Ishikawa (cell line): ENCODE data around the gene LRRC47.
A peak's percentile ranks its signal among the peaks of the same experiment; 100 is the strongest.

Experiments
- CEBPB ChIP-seq: IDR thresholded peaks from 2 replicates; pipeline ENCODE4 v1.6.1; 2012
- CREB1 ChIP-seq: IDR thresholded peaks from 2 replicates; pipeline ENCODE4 v1.6.1; 2012; ENCODE audit warnings: low read depth
- EGR1 ChIP-seq: IDR thresholded peaks from 2 replicates; pipeline ENCODE4 v1.6.1; 2012
- EP300 ChIP-seq: IDR thresholded peaks from 2 replicates; pipeline ENCODE4 v1.6.1; 2012; ENCODE audit warnings: borderline replicate concordance
- FOXM1 ChIP-seq: IDR thresholded peaks from 2 replicates; pipeline ENCODE4 v1.6.1; 2012; ENCODE audit warnings: low read depth, borderline replicate concordance
- MAX ChIP-seq: IDR thresholded peaks from 2 replicates; pipeline ENCODE4 v1.6.1; 2012
- NFIC ChIP-seq: IDR thresholded peaks from 2 replicates; pipeline ENCODE4 v1.6.1; 2012
- RAD21 ChIP-seq: IDR thresholded peaks from 2 replicates; pipeline ENCODE4 v1.6.1; 2012; ENCODE audit warnings: low read depth
- TAF1 ChIP-seq: IDR thresholded peaks from 2 replicates; pipeline ENCODE4 v1.6.1; 2012; ENCODE audit warnings: low read depth, mild to moderate bottlenecking
- TCF12 ChIP-seq: IDR thresholded peaks from 2 replicates; pipeline ENCODE4 v1.6.1; 2012; ENCODE audit warnings: low read depth
- TEAD4 ChIP-seq: IDR thresholded peaks from 2 replicates; pipeline ENCODE4 v1.6.1; 2012
- YY1 ChIP-seq: IDR thresholded peaks from 2 replicates; pipeline ENCODE4 v1.6.1; 2012; ENCODE audit warnings: low read depth
- ZBTB7A ChIP-seq: IDR thresholded peaks from 2 replicates; pipeline ENCODE4 v1.6.1; 2012; ENCODE audit warnings: low read depth
- TF ChIP-seq, protein P1 (sequence below): IDR thresholded peaks from 2 replicates; pipeline ENCODE4 v1.6.1; 2012; ENCODE audit warnings: low read depth, mild to moderate bottlenecking
- TF ChIP-seq, protein P2 (sequence below): IDR thresholded peaks from 2 replicates; pipeline ENCODE4 v1.6.1; 2012

Gene LRRC47

GRCh38 chr1:3803905-3804626, 7.8 kb upstream of the LRRC47 start:
- no peak for TF ChIP-seq CREB1
- no peak for TF ChIP-seq EP300
- TF ChIP-seq EGR1, result no peak
- TF ChIP-seq ZBTB7A, result no peak
- TF ChIP-seq CEBPB, result no peak
- TF ChIP-seq TEAD4, result no peak
- TF ChIP-seq NFIC, result no peak
- no peak for TF ChIP-seq FOXM1
- no peak for TF ChIP-seq RAD21
- no peak for TF ChIP-seq TCF12
- TF ChIP-seq YY1, result no peak
- TF ChIP-seq MAX, result no peak
- TF ChIP-seq, protein P1, sequence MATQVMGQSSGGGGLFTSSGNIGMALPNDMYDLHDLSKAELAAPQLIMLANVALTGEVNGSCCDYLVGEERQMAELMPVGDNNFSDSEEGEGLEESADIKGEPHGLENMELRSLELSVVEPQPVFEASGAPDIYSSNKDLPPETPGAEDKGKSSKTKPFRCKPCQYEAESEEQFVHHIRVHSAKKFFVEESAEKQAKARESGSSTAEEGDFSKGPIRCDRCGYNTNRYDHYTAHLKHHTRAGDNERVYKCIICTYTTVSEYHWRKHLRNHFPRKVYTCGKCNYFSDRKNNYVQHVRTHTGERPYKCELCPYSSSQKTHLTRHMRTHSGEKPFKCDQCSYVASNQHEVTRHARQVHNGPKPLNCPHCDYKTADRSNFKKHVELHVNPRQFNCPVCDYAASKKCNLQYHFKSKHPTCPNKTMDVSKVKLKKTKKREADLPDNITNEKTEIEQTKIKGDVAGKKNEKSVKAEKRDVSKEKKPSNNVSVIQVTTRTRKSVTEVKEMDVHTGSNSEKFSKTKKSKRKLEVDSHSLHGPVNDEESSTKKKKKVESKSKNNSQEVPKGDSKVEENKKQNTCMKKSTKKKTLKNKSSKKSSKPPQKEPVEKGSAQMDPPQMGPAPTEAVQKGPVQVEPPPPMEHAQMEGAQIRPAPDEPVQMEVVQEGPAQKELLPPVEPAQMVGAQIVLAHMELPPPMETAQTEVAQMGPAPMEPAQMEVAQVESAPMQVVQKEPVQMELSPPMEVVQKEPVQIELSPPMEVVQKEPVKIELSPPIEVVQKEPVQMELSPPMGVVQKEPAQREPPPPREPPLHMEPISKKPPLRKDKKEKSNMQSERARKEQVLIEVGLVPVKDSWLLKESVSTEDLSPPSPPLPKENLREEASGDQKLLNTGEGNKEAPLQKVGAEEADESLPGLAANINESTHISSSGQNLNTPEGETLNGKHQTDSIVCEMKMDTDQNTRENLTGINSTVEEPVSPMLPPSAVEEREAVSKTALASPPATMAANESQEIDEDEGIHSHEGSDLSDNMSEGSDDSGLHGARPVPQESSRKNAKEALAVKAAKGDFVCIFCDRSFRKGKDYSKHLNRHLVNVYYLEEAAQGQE, result no peak
- TF ChIP-seq, protein P2, sequence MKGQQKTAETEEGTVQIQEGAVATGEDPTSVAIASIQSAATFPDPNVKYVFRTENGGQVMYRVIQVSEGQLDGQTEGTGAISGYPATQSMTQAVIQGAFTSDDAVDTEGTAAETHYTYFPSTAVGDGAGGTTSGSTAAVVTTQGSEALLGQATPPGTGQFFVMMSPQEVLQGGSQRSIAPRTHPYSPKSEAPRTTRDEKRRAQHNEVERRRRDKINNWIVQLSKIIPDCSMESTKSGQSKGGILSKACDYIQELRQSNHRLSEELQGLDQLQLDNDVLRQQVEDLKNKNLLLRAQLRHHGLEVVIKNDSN, result no peak
- TF ChIP-seq TAF1, result no peak

- no peak for TF ChIP-seq YY1
- TF ChIP-seq MAX, result no peak
- TF ChIP-seq, protein P1, result no peak
- no peak for TF ChIP-seq TEAD4
- TF ChIP-seq CEBPB, result no peak
- no peak for TF ChIP-seq CREB1
- no peak for TF ChIP-seq TAF1
- TF ChIP-seq ZBTB7A, result no peak
- no peak for TF ChIP-seq EP300
- TF ChIP-seq FOXM1, result no peak
- TF ChIP-seq EGR1, result no peak
- TF ChIP-seq RAD21, result no peak
- TF ChIP-seq TCF12, result no peak
- TF ChIP-seq NFIC, result no peak
- TF ChIP-seq, protein P2, result no peak
Measured at GRCh38 chr1:3799976-3800685, 3.8 kb upstream of the LRRC47 start.

- TF ChIP-seq YY1 (no peak), ZBTB7A (no peak), CEBPB (peak; percentile 27; the same call in 1 of the 2 replicates), EGR1 (no peak)
Measured at GRCh38 chr1:3795453-3796214, 664 bp downstream of the LRRC47 start.

GRCh38 chr1:3790952-3791351, 5.3 kb downstream of the LRRC47 start:
- TF ChIP-seq TCF12 (no peak), RAD21 (no peak), YY1 (no peak), EGR1 (no peak), CREB1 (no peak), FOXM1 (no peak), TEAD4 (no peak), NFIC (no peak), EP300 (no peak), ZBTB7A (no peak), MAX (no peak), CEBPB (no peak), TAF1 (no peak)
- TF ChIP-seq, protein P2, result no peak
- TF ChIP-seq, protein P1, result no peak
